SKM-1 (cell line): ENCODE results near the gene ATP8B4.

Experiments used
- DNase-seq: peaks from one replicate; lab custom pipeline; 2025; ENCODE audit not compliant: unreplicated experiment; lab: John Stamatoyannopoulos, UW

Gene ATP8B4

GRCh38 chr15:50141856-50142255, 22.8 kb upstream of the ATP8B4 start:
- DNase-seq = no peak

DNA sequence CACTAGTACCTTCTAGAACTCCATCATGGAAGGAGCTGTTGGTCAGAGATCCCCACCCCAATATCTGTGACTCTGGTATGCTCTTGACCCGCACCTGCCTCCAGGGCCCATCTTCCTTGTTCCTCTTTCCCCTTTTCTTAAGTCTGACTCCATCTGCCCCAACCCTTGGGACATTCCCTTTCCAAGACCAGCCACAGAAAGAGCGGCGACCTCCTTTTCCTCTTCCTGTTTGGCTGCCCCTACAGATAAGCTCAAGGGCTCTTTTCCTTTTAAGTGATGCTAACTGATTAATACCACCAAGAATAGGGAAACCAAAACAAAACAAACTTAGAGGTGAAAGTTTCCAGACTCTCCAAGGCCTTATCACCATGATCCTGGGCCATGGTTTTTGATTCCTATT, 21.9 kb upstream of the ATP8B4 start:
- no peak for DNase-seq

DNA sequence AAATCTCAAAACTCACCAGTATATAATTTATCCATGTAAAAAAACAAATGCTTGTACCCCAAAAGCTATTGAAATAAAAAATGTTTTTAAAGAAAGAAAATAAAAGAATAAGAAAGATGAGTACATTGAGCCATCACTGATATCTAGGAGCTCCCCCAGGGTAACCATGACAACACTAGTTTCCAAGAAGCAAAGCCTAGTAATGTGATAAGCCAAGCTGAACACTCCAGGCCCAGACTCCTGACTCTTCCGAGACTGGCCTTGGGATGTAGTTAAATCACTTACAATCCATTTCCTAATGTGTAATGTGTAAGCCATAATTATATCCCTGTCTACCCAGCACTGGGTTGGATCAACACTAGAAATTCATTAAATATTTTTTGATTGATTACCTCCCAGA, 21.1 kb upstream of the ATP8B4 start:
- no peak for DNase-seq

GRCh38 chr15:50138391-50138790, 19.4 kb upstream of the ATP8B4 start:
- no peak for DNase-seq

DNA sequence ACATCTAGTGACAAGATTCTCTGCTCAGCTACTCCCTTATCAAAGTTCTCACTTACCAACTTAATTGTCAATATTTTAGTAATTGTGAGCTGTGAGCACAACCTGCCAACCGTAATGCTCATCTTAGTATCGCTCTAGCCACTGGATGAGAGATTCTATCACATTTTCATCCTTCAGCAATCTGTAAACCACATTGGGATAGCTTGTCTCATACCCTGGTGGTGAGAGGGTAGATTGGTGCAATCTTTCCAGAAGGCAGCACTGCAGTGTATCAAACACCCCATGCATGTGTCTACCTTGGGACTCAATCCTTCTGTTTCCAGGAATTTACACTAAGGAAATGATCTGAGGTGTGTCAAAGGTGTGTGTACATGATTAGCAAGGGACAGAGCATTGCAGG, 18.9 kb upstream of the ATP8B4 start:
- no peak for DNase-seq

- DNase-seq = no peak
Measured at GRCh38 chr15:50137330-50137761, 18.3 kb upstream of the ATP8B4 start.

GRCh38 chr15:50135031-50135551, 16.1 kb upstream of the ATP8B4 start:
- no peak for DNase-seq

GRCh38 chr15:50134524-50135024, 15.5 kb upstream of the ATP8B4 start:
- peak; percentile 95 for DNase-seq

- peak; percentile 20 for DNase-seq
Measured at GRCh38 chr15:50132251-50132984, 13.4 kb upstream of the ATP8B4 start.

DNA sequence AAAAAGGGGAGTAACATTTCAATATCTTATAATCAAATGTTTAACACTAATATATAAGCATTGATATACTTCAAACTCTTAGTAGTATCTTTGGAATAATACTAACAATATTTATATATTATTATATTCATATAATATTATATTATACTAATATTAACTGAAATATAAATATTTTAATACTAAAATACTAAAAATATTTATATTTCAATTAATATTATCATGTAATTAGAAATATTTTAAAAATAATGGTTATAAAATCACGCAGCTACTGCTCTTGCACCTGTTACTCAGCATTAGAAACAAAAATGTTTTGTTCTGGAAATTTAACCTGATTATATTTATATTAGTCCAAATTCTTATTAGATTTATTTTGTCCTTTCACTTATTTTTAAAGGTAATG, 12.6 kb upstream of the ATP8B4 start:
- DNase-seq = no peak

GRCh38 chr15:50128266-50128665, 9.2 kb upstream of the ATP8B4 start:
- peak; percentile 86 for DNase-seq

GRCh38 chr15:50127255-50127777, 8.3 kb upstream of the ATP8B4 start:
- no peak for DNase-seq

DNA sequence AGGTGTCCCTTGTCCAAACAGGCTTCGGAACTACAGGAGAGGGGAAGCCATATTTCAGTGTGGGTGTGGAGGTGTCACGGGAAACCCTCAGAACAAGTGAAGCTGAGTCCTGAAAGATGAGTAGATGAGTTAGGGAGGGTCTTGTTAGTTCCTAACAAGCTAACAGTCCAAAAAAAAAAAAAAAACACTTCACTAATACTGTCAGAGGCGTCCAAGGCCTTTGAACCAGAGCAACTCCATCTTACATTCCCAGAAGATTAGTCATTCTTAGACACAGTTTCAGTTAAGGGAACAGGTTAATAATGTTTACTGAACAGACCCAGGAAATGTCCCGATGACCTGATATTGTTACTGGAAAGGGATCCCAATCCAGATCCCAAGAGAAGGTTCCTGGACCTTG, 7.0 kb upstream of the ATP8B4 start:
- no peak for DNase-seq

DNA sequence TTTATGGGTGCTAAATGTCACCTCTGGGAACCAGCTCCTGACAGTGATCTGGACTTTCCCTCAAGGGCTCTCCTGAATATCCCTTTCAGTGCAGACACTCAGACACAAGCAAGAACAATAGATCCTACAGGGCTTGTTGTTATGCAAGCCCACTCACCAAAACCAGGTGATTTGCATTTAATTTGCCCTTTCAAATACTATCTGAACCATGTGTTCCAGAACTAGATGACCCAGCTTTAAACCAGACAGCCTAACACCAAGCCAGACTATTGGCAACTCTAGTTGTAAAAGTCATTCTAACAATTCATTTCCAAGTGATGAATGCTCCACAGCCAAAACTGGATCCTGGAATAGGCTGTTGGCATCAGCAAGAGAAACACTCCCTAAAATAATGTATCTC, 5.6 kb upstream of the ATP8B4 start:
- no peak for DNase-seq

GRCh38 chr15:50123861-50124557, 5.0 kb upstream of the ATP8B4 start:
- no peak for DNase-seq

- DNase-seq = no peak
Measured at GRCh38 chr15:50120729-50121128, 1.7 kb upstream of the ATP8B4 start.

DNA sequence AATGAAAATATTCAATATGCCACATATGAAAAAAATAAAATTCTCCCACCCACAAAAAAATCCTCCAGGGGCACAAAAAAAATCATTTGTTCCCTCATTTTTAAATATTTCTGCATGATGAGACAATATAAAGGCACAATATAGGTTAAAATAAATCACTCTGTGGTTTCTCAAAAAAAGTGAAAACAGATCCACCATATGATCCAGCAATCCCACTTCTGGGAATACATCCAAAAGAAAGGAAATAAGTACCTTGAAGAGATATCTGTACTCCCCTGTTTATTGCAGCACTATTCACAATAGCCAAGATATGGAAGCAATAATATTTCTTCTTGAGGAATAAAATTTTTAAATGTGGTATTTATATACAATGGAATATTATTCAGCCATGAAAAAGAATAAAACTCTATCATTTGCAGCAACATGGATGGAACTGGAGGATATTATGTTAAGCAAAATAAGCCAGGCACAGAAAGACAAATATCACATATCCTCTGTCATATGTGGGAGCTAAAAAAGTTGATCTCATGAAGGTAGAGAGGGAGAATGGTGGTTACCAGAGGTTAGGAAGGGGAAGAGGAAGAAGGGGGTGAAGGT, 1.5 kb downstream of the ATP8B4 start:
- no peak for DNase-seq

DNA sequence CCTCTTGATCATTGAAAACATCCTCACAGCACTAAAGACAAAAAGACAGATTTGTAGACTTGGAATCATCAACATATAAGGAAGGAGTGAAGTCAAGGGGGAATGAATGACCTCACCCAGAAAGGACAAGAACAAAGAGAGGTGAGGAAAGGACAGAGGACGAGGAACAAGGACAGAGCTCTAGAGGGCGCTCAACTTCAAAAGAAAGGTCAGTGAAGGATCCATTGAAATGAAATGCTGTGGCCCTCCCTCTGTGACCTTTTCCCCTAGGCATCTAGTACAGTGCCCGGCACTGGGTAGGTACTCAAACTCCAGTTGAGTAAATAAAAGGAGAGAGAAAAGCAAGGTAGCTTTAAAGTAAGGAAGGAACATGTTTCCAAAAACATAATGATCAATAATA, 2.6 kb downstream of the ATP8B4 start:
- peak; percentile 91 for DNase-seq

- DNase-seq = peak; percentile 58
Measured at GRCh38 chr15:50113992-50114780, 4.8 kb downstream of the ATP8B4 start.

DNA sequence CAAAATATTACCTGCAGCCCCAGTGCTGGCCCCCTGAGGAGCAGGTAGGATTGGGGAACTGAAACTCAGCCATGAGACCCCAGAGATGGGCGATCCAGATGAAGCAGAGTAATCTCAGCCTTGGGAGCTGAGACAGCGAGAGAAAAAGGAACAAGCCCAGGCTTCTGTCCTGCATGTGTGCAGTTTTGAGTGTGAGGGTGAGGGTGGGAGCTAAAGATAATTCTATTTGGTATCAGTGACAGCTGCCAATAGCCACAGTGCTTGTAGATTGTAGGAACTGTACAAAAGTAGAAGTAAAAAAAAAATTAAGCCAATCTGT, 5.9 kb downstream of the ATP8B4 start:
- no peak for DNase-seq
